SJCRH30 (cell line): ENCODE results near the gene AP3M1. TPM values are rescaled to one million over a fixed set of nuclear protein-coding genes. Genes with fewer than 3 reads are reported as not detected.

Experiments used
- DNase-seq, 2 experiments: peaks; one replicate each; pipeline ENCODE4 v3.0.0-alpha.2; 2015 to 2020
- H3K27ac ChIP-seq: fragments of 250-450 bp; sonication (Bioruptor Pico); 2 replicates; pipeline ENCODE4 v1.5.1; 2020; ENCODE audit warnings: mild to moderate bottlenecking, moderate library complexity
- H3K27me3 ChIP-seq: fragments of 250-450 bp; sonication (Bioruptor Pico); 2 replicates; pipeline ENCODE4 v1.5.1; 2020; ENCODE audit warnings: mild to moderate bottlenecking, moderate library complexity
- H3K36me3 ChIP-seq: fragments of 250-450 bp; sonication (Bioruptor Pico); 2 replicates; pipeline ENCODE4 v1.5.1; 2020; ENCODE audit warnings: mild to moderate bottlenecking, moderate library complexity
- H3K4me1 ChIP-seq: fragments of 250-450 bp; sonication (Bioruptor Pico); 2 replicates; pipeline ENCODE4 v1.5.1; 2020; ENCODE audit warnings: mild to moderate bottlenecking, moderate library complexity
- H3K4me3 ChIP-seq: fragments of 250-450 bp; sonication (Bioruptor Pico); 2 replicates; pipeline ENCODE4 v1.5.1; 2020; ENCODE audit warnings: mild to moderate bottlenecking, moderate library complexity
- H3K9me3 ChIP-seq: fragments of 250-450 bp; sonication (Bioruptor Pico); replicated peaks from 2 replicates; pipeline ENCODE4 v1.5.1; 2020; ENCODE audit warnings: mild to moderate bottlenecking, moderate library complexity
- total RNA-seq: library from RNA; depleted of rRNA; stranded (reverse); fragments of >200 nt; shearing (Covaris generic); gene quantifications from 2 replicates; pipeline ENCODE4 v1.2.3, GENCODE V29; 2014

The AP3M1 gene
- total RNA-seq, 1 experiment from 2014 or later = 43.1 TPM

DNA sequence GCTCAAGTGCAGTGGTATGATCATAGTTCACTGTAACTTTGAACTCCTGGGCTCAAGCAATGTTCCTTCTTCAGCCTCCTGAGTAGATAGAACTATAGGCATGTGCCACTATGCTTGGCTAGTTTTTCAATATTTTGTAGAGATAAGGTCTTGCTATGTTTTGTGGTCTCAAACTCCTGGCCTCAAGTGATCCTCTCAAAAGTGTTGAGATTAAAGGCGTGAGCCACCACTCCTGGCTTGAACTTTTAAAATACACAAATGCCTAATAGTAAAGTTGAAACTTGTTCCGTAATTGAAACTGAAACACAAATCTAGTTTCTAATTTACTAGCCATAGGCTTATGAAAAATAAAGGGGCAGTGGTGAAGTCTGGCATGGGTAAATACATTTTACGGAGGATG is 65.7 kb downstream of the AP3M1 start:
- H3K9me3 ChIP-seq = no peaks in the 10 kb centered on the region
- no peak overlapping the region for H3K27ac ChIP-seq
- H3K36me3 ChIP-seq = peaks cover 4% of the 10 kb centered on the region; the same call in 1 of the 2 replicates
- no peak for DNase-seq
- H3K4me3 ChIP-seq = no peak overlapping the region
- peaks cover 14% of the 10 kb centered on the region for H3K4me1 ChIP-seq
- H3K27me3 ChIP-seq = no peaks in the 10 kb centered on the region

- Histone ChIP-seq H3K27me3 (no peaks in the 10 kb centered on the region), H3K4me3 (no peak overlapping the region), H3K27ac (no peak overlapping the region), H3K36me3 (peaks cover 6% of the 10 kb centered on the region; the same call in 1 of the 2 replicates), H3K9me3 (no peaks in the 10 kb centered on the region), H3K4me1 (peaks cover 31% of the 10 kb centered on the region)
- no peak for DNase-seq
Measured at GRCh38 chr10:74083304-74083703, 67.3 kb downstream of the AP3M1 start.

DNA sequence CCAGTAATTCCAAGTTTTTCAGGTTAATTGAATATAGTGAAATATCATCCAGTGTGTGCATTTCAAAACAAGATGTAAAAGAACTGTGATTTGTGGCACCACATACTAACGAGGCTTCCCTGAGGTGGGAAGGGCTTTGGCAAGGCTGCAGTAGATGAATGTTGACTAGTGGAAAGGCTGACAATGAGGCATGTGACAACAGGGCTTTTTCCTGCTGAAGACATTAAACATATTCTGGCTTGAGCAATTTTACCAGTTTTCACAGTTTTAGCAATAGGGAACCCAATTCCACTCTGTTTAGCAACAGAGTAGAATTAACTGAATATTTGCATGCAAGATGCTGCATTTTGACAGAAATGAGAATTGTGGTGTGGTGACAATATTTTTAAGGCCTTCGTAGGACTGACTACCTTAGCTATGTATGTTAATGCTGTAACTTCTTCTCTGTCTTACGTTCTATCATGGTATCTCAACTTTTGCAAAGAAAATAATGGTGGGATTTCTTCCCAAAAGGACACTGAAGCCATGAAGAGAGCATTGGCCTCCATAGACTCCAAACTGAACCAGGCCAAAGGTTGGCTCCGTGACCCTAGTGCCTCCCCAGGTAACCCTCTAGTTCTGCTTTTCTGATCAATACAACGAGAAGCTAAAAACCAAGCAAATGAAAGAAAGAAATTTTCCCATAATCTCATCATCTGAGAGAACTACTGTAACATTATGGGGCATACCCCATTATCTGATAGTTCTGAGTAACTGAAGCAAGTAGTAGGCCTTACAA is 68.5 kb downstream of the AP3M1 start:
- Histone ChIP-seq H3K4me1 (peaks cover 40% of the 10 kb centered on the region), H3K9me3 (no peaks in the 10 kb centered on the region), H3K36me3 (peaks cover 6% of the 10 kb centered on the region; the same call in 1 of the 2 replicates)

DNA sequence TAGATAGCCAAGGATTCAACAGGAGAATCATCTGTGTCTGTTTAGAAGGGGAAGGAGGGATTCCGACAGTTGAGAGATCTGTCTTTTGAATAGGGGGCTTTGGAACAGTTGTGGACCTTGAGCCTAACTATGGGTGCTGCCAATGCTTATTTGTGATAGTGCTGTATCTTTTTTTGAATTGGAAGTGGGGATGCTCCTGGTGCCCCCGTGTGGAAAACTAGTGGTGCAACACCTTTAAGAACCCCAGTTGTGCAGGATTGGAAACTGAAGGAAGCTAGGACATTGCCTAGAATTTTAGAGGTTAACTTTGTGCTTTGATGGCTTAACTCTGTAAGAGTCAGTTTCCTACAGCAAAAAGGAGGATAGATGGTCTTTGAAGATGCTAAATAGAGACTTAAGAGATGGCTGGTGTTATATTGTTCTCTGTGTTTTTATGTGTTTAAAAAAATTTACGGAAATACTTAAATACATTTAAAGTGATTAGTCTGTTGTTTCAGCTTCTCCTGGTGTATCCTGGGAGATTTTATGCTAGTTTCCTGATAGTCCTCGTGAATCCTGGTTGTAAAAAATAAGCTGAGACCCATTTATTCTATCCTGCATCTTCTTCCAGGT is 69.3 kb downstream of the AP3M1 start:
- Histone ChIP-seq H3K9me3 (no peaks in the 10 kb centered on the region), H3K36me3 (peaks cover 6% of the 10 kb centered on the region; the same call in 1 of the 2 replicates), H3K4me3 (no peak overlapping the region), H3K4me1 (peaks cover 40% of the 10 kb centered on the region), H3K27me3 (no peaks in the 10 kb centered on the region), H3K27ac (no peak overlapping the region)
- peak; percentile 63 to 88 for DNase-seq

More for the DNA sequence above, 68.5 kb downstream of the AP3M1 start:
- H3K27me3 ChIP-seq = no peaks in the 10 kb centered on the region
- H3K27ac ChIP-seq = no peak overlapping the region
- DNase-seq = no peak
- H3K4me3 ChIP-seq = no peak overlapping the region

DNA sequence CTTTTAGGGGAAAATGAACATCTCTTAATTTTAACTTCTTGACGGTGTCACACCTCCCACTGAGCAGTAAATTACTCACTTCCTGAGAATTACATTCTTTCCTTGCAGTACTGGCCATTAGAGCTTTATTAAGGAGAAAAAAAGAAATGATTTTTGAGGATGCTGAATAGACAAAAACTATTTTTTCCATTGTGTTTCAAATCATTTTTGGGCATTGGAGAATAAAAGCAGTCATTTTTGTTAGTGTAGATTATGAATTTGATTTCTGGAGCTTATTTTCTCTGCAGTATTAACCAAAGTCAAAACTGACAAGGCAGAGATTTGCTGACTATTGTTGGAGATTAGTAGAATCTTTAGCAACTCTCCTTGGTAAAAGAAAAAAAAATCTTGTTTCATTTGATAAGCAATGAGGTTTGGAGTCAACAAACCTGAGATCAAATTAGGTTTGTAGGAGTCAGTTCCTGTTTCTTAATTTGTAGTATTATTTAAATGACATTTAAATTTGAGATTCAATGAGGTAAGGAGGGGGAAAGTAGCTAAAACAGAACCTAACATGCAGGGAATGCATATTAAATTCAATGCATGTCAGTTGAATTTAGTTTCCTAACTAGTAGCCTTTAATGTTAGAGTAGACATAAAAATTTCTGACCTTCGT is 70.6 kb downstream of the AP3M1 start:
- DNase-seq = no peak
- Histone ChIP-seq H3K36me3 (peaks cover 5% of the 10 kb centered on the region; the same call in 1 of the 2 replicates), H3K27me3 (no peaks in the 10 kb centered on the region), H3K27ac (no peak overlapping the region), H3K4me1 (peaks cover 40% of the 10 kb centered on the region), H3K4me3 (no peak overlapping the region), H3K9me3 (no peaks in the 10 kb centered on the region)

DNA sequence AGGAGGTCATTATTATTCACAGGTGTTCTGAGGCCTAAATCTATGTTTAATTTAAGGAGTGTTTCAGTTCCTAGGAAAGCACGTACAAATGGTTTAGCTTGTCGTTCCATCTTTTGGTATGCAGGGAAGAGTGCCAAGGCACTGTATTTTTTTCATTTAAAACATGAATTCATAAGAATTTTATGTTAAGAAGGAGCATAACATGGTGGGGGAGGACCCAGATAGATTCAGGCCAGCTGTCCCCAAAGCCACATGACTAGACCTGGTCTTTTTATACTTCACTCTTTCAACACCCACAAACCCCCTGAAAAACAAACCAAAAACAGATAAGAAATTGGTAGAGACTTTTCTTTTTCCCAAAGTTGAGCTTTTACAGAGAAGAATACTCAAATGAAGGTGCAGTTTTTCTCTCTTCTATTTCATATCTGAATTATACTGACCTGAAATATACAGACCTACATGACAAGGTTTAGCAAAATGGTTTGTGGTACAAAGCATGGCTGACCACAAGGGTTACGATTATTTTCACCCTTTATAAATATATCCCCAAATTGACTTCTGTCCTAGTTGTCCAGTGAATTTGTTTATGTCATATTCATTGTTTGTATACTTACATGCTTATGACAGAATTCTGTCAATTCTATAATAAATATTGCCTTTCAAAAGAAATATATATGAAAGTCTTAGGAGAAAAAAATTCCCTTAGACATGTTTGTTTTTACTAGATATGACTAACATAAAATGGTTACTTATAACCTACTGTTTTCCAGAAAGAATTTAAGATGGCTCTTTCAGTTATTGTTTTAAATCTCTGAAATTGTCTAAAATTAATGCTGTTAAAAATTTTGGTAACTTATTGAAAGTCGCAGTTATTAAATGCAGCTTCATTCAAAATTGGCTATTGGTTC is 71.3 kb downstream of the AP3M1 start:
- Histone ChIP-seq H3K27me3 (no peaks in the 10 kb centered on the region), H3K9me3 (no peaks in the 10 kb centered on the region), H3K4me1 (peaks cover 40% of the 10 kb centered on the region), H3K4me3 (no peak overlapping the region), H3K27ac (no peak overlapping the region), H3K36me3 (peaks cover 2% of the 10 kb centered on the region; the same call in 1 of the 2 replicates)
- DNase-seq = peak in 1 of 2 experiments; percentile 28

DNA sequence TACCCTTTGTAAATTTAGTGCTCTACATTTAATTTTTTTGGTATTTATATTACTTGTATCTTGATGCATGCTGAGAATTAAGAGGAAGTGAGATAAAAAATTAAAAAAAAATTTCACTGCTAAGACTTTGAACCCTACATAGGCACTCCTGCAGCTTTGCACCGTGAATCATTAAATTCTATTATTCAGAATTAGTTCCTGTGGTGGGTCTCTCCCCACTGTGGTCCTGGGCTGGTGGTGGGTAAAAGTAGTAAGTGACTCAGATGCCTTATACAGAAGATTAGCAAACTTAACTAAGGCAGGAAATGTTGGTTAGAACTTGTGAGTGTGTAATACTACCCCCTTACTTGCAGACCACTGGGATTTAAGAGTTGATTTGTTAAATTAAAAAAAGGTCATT is 72.6 kb downstream of the AP3M1 start:
- no peaks in the 10 kb centered on the region for H3K27me3 ChIP-seq
- H3K36me3 ChIP-seq = peaks cover 7% of the 10 kb centered on the region
- H3K9me3 ChIP-seq = no peaks in the 10 kb centered on the region
- H3K4me1 ChIP-seq = peaks cover 42% of the 10 kb centered on the region
- peak; percentile 63 to 69 for DNase-seq
- no peak overlapping the region for H3K4me3 ChIP-seq
- H3K27ac ChIP-seq = no peak overlapping the region; the same call in 1 of the 2 replicates

- DNase-seq = no peak
- Histone ChIP-seq H3K4me1 (peaks cover 46% of the 10 kb centered on the region), H3K27me3 (no peaks in the 10 kb centered on the region), H3K36me3 (peaks cover 8% of the 10 kb centered on the region), H3K27ac (no peak overlapping the region; the same call in 1 of the 2 replicates), H3K4me3 (no peak overlapping the region), H3K9me3 (no peaks in the 10 kb centered on the region)
Measured at GRCh38 chr10:74077416-74077815, 73.2 kb downstream of the AP3M1 start.

GRCh38 chr10:74076961-74077360 is 73.7 kb downstream of the AP3M1 start:
- no peaks in the 10 kb centered on the region for H3K9me3 ChIP-seq
- H3K27me3 ChIP-seq = no peaks in the 10 kb centered on the region
- peaks cover 50% of the 10 kb centered on the region for H3K4me1 ChIP-seq
- no peak overlapping the region for H3K4me3 ChIP-seq
- no peak overlapping the region for H3K27ac ChIP-seq
- no peak for DNase-seq
- peaks cover 8% of the 10 kb centered on the region for H3K36me3 ChIP-seq

- H3K27ac ChIP-seq = no peak overlapping the region
- H3K4me3 ChIP-seq = no peak overlapping the region
- H3K36me3 ChIP-seq = peaks cover 8% of the 10 kb centered on the region
- no peaks in the 10 kb centered on the region for H3K9me3 ChIP-seq
- peaks cover 56% of the 10 kb centered on the region for H3K4me1 ChIP-seq
- DNase-seq = no peak
- H3K27me3 ChIP-seq = no peaks in the 10 kb centered on the region
Measured at GRCh38 chr10:74075906-74076305, 74.7 kb downstream of the AP3M1 start.

- peak overlapping the region; percentile 74 for H3K27ac ChIP-seq
- DNase-seq = peak; percentile 79 to 93
- H3K36me3 ChIP-seq = peaks cover 6% of the 10 kb centered on the region; the same call in 1 of the 2 replicates
Measured at GRCh38 chr10:74072503-74072902, 78.1 kb downstream of the AP3M1 start.

GRCh38 chr10:74071157-74071556 is 79.5 kb downstream of the AP3M1 start:
- no peak overlapping the region for H3K4me3 ChIP-seq
- no peaks in the 10 kb centered on the region for H3K27me3 ChIP-seq
- peaks cover 26% of the 10 kb centered on the region for H3K4me1 ChIP-seq
- peaks cover 6% of the 10 kb centered on the region; the same call in 1 of the 2 replicates for H3K36me3 ChIP-seq
- no peaks in the 10 kb centered on the region for H3K9me3 ChIP-seq
- peak; percentile 30 to 56 for DNase-seq
- H3K27ac ChIP-seq = peak overlapping the region; percentile 74

More at GRCh38 chr10:74072503-74072902, 78.1 kb downstream of the AP3M1 start:
- H3K27me3 ChIP-seq = no peaks in the 10 kb centered on the region
- H3K4me3 ChIP-seq = no peak overlapping the region
- peaks cover 27% of the 10 kb centered on the region for H3K4me1 ChIP-seq
- H3K9me3 ChIP-seq = no peaks in the 10 kb centered on the region
